A549 (cell line): ENCODE data around the gene PPP1R7. TPM values are rescaled to one million over a fixed set of nuclear protein-coding genes. Genes with fewer than 3 reads are reported as not detected.

Source experiments
- ATAC-seq, 2 experiments: fragments of 200-7000 bp in 1 of 2; fragments of >200 bp in 1 of 2; cut with Nextera tagmentation in 1 of 2; cut with Tn5 transposase in 1 of 2; 3 replicates each; pipeline versions ENCODE4 v1.8.0 to v1.9.1; 2018 to 2020; ENCODE audit warnings: mild to moderate bottlenecking in 1 of 2, moderate library complexity in 1 of 2
- CTCF ChIA-PET: fragments of 300-600 bp; sonication (Branson Sonifier 250); formaldehyde crosslinking; extraction: SDS; loops from one replicate; lab custom pipeline; 2021; ENCODE audit warnings: antibody characterized with exemption, inconsistent platforms; lab: Yijun Ruan, JAX
- POLR2A ChIA-PET: fragments of 350-600 bp; formaldehyde crosslinking; extraction: SDS; loops from one replicate; lab custom pipeline; 2021; ENCODE audit warnings: antibody characterized with exemption, inconsistent platforms; lab: Yijun Ruan, JAX
- DNase-seq, 2 experiments: peaks; one replicate each; pipeline versions ENCODE4 v3.0.0 to v3.0.0-alpha.2; 2011 to 2016; ENCODE audit warnings: low read depth in 1 of 2, low spot score in 1 of 2
- FAIRE-seq: peaks from 2 replicates; lab custom pipeline; 2011; peaks lifted over from hg19 to GRCh38; lab: Jason Lieb, UNC
- H3K27ac ChIP-seq, 2 experiments: fragments of >200 bp; sonication (Bioruptor Twin); formaldehyde crosslinking; 3 replicates each; pipeline ENCODE4 v1.5.1; 2016 to 2017
- H3K4me1 ChIP-seq: fragments of >200 bp; sonication (Bioruptor Twin); formaldehyde crosslinking; 3 replicates; pipeline ENCODE4 v1.6.1; 2016
- H3K4me2 ChIP-seq: fragments of >200 bp; sonication (Bioruptor Twin); formaldehyde crosslinking; 3 replicates; pipeline ENCODE4 v1.6.1; 2016
- H3K4me3 ChIP-seq: fragments of >200 bp; sonication (Bioruptor Twin); formaldehyde crosslinking; 3 replicates; pipeline ENCODE4 v1.5.1; 2016
- H3K9me3 ChIP-seq: fragments of >200 bp; sonication (Bioruptor Twin); formaldehyde crosslinking; 3 replicates; pipeline ENCODE4 v1.6.1; 2016
- ATOH8 ChIP-seq: fragments of 250-450 bp; sonication (Bioruptor Pico); IDR thresholded peaks from 2 replicates; pipeline ENCODE4 v1.5.0; 2020; ENCODE audit warnings: low read depth, mild to moderate bottlenecking, moderate library complexity
- CBX8 ChIP-seq: fragments of 200-600 bp; sonication (generic); IDR thresholded peaks from 2 replicates; pipeline ENCODE4 v1.6.1; 2016
- CHD4 ChIP-seq: fragments of 200-600 bp; sonication (generic); IDR thresholded peaks from 2 replicates; pipeline ENCODE4 v1.6.1; 2016; ENCODE audit warnings: antibody characterized with exemption, mild to moderate bottlenecking, borderline replicate concordance
- EHMT2 ChIP-seq: fragments of 200-600 bp; sonication (generic); IDR thresholded peaks from 2 replicates; pipeline ENCODE4 v1.6.1; 2016; ENCODE audit warnings: antibody characterized with exemption, low read depth, mild to moderate bottlenecking, moderate library complexity
- ELK1 ChIP-seq: fragments of 150-350 bp; IDR thresholded peaks from 2 replicates; pipeline ENCODE4 v1.6.1; 2014; ENCODE audit warnings: low read depth, mild to moderate bottlenecking, low read length
- EP300 ChIP-seq, 2 experiments: fragments of >200 bp; sonication (Bioruptor Twin); formaldehyde crosslinking; IDR thresholded peaks; 2 replicates in 1 of 2; 3 replicates in 1 of 2; pipeline ENCODE4 v1.6.1; 2016 to 2017
- ESRRA ChIP-seq: fragments of 150-350 bp; IDR thresholded peaks from 2 replicates; pipeline ENCODE4 v1.6.1; 2014; ENCODE audit warnings: mild to moderate bottlenecking, low read length, borderline replicate concordance
- FOSB ChIP-seq: fragments of 250-450 bp; sonication (Bioruptor Pico); IDR thresholded peaks from 2 replicates; pipeline ENCODE4 v1.5.0; 2020; ENCODE audit warnings: mild to moderate bottlenecking, moderate library complexity
- HDAC2 ChIP-seq: fragments of 200-600 bp; sonication (generic); IDR thresholded peaks from 2 replicates; pipeline ENCODE4 v1.6.1; 2016
- HES2 ChIP-seq: fragments of >200 bp; sonication (Bioruptor Twin); formaldehyde crosslinking; IDR thresholded peaks from 2 replicates; pipeline ENCODE4 v1.6.1; 2016
- HOXA7 ChIP-seq: fragments of 250-450 bp; sonication (Bioruptor Pico); IDR thresholded peaks from 2 replicates; pipeline ENCODE4 v1.5.0; 2020; ENCODE audit warnings: mild to moderate bottlenecking, moderate library complexity
- JUN ChIP-seq, 2 experiments: fragments of >200 bp; sonication (Bioruptor Twin); formaldehyde crosslinking; IDR thresholded peaks; 2 replicates in 1 of 2; 3 replicates in 1 of 2; pipeline ENCODE4 v1.6.1; 2016 to 2017
- KDM5A ChIP-seq: fragments of 200-600 bp; sonication (generic); IDR thresholded peaks from 2 replicates; pipeline ENCODE4 v1.6.1; 2016; ENCODE audit warnings: antibody characterized with exemption, mild to moderate bottlenecking
- MAZ ChIP-seq: fragments of 150-350 bp; IDR thresholded peaks from 2 replicates; pipeline ENCODE4 v1.6.1; 2014; ENCODE audit warnings: antibody characterized with exemption, low read depth, low read length, borderline replicate concordance
- NPAS2 ChIP-seq: fragments of 250-450 bp; sonication (Bioruptor Pico); IDR thresholded peaks from 2 replicates; pipeline ENCODE4 v1.8.0; 2022; ENCODE audit warnings: mild to moderate bottlenecking, moderate library complexity, borderline replicate concordance
- POLR2A ChIP-seq: IDR thresholded peaks from 2 replicates; pipeline ENCODE4 v1.6.1; 2012; ENCODE audit warnings: mild to moderate bottlenecking, low read length
- POLR2AphosphoS2 ChIP-seq: conservative IDR thresholded peaks from 2 replicates; pipeline ENCODE4 v1.6.1; 2012; ENCODE audit warnings: low read length, improper control_type of control experiment, inconsistent platforms
- TFCP2L1 ChIP-seq: fragments of 250-450 bp; sonication (Bioruptor Pico); IDR thresholded peaks from 2 replicates; pipeline ENCODE4 v1.5.0; 2021; ENCODE audit warnings: mild to moderate bottlenecking
- ZC3H11A ChIP-seq: fragments of 450-650 bp; IDR thresholded peaks from 2 replicates; pipeline ENCODE4 v1.6.1; 2014; ENCODE audit warnings: antibody characterized with exemption, mild to moderate bottlenecking
- ZFP36 ChIP-seq: fragments of 450-650 bp; IDR thresholded peaks from 2 replicates; pipeline ENCODE4 v1.6.1; 2014; ENCODE audit warnings: borderline replicate concordance; ENCODE audit not compliant: partially characterized antibody
- ZNF302 ChIP-seq: fragments of 250-450 bp; sonication (Bioruptor Pico); IDR thresholded peaks from 2 replicates; pipeline ENCODE4 v1.9.0; 2021; ENCODE audit warnings: inconsistent platforms, mild to moderate bottlenecking, moderate library complexity
- ZSCAN20 ChIP-seq: fragments of 250-450 bp; sonication (Bioruptor Pico); IDR thresholded peaks from 2 replicates; pipeline ENCODE4 v1.8.0; 2022; ENCODE audit warnings: mild to moderate bottlenecking, moderate library complexity
- WGBS: methylation state at CpG from one replicate; pipeline ENCODE4 v1.1.6; 2017; ENCODE audit errors: missing lambda C conversion rate; 5-methylcytosine and 5-hydroxymethylcytosine counted together
- polyA plus RNA-seq, 4 experiments: library from polyadenylated mRNA; depleted of rRNA in 3 of 4; stranded (reverse); fragments of >200 nt; fragmentation: RNase III in 1 of 4; extraction: RNeasy Plus Mini Kit Qiagen cat#74134 plus additional on column Dnase treatment in 1 of 4; gene quantifications; 2 replicates in 3 of 4; 3 replicates in 1 of 4; pipeline ENCODE4 v1.2.3, GENCODE V29; 2011 to 2017
- TF ChIP-seq, protein P1 (sequence below): fragments of >200 bp; sonication (Bioruptor Twin); formaldehyde crosslinking; IDR thresholded peaks from 3 replicates; pipeline ENCODE4 v1.5.1; 2016
- TF ChIP-seq, protein P2 (sequence below): fragments of >200 bp; sonication (Bioruptor Twin); formaldehyde crosslinking; IDR thresholded peaks from 3 replicates; pipeline ENCODE4 v1.6.1; 2016
- TF ChIP-seq, protein P3 (sequence below): IDR thresholded peaks from 2 replicates; pipeline ENCODE4 v1.6.1; 2012; ENCODE audit warnings: low read depth, borderline replicate concordance
- TF ChIP-seq, protein P4 (sequence below): fragments of 200-600 bp; sonication (generic); IDR thresholded peaks from 2 replicates; pipeline ENCODE4 v1.6.1; 2016; ENCODE audit warnings: antibody characterized with exemption, mild to moderate bottlenecking, moderate library complexity
- TF ChIP-seq, protein P5 (sequence below): IDR thresholded peaks from 2 replicates; pipeline ENCODE4 v1.6.1; 2012

PPP1R7 gene
- polyA plus RNA-seq, 2 of the 4 experiments (the other 2 are of a cell fraction): 76.4 to 124 TPM

- FAIRE-seq (no peak), ATAC-seq (no peak), DNase-seq (no peak)
- ChIA-PET CTCF (interaction anchor here (0.8 to 1.6 kb wide), 3 partner anchors 33 to 507 kb away, joined by 3 to 5 read pairs (median 5); no protein-coding TSS in a partner anchor), POLR2A (no interaction called here)
- H3K27ac ChIP-seq: no peak overlapping the region
- WGBS: 75% methylated on average over 8 of the region's 8 CpGs
- peaks cover 13% of the 10 kb centered on the region for H3K4me1 ChIP-seq
- no peak overlapping the region for H3K4me2 ChIP-seq
- no peak overlapping the region for H3K4me3 ChIP-seq
- H3K9me3 ChIP-seq: no peaks in the 10 kb centered on the region
- TF ChIP-seq FOSB (CRISPR knock-in tag) (no peak), ELK1 (no peak), HES2 (no peak), EP300 (IDR thresholded peaks at IDR 0.05) (no peak), POLR2A (no peak), MAZ (no peak), ZNF302 (CRISPR knock-in tag) (no peak), ESRRA (no peak), POLR2AphosphoS2 (no peak), HDAC2 (no peak), CBX8 (no peak), NPAS2 (CRISPR knock-in tag) (no peak), ATOH8 (no peak), ZFP36 (no peak)
- TF ChIP-seq, protein P1, sequence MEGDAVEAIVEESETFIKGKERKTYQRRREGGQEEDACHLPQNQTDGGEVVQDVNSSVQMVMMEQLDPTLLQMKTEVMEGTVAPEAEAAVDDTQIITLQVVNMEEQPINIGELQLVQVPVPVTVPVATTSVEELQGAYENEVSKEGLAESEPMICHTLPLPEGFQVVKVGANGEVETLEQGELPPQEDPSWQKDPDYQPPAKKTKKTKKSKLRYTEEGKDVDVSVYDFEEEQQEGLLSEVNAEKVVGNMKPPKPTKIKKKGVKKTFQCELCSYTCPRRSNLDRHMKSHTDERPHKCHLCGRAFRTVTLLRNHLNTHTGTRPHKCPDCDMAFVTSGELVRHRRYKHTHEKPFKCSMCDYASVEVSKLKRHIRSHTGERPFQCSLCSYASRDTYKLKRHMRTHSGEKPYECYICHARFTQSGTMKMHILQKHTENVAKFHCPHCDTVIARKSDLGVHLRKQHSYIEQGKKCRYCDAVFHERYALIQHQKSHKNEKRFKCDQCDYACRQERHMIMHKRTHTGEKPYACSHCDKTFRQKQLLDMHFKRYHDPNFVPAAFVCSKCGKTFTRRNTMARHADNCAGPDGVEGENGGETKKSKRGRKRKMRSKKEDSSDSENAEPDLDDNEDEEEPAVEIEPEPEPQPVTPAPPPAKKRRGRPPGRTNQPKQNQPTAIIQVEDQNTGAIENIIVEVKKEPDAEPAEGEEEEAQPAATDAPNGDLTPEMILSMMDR: no peak
- TF ChIP-seq, protein P2, sequence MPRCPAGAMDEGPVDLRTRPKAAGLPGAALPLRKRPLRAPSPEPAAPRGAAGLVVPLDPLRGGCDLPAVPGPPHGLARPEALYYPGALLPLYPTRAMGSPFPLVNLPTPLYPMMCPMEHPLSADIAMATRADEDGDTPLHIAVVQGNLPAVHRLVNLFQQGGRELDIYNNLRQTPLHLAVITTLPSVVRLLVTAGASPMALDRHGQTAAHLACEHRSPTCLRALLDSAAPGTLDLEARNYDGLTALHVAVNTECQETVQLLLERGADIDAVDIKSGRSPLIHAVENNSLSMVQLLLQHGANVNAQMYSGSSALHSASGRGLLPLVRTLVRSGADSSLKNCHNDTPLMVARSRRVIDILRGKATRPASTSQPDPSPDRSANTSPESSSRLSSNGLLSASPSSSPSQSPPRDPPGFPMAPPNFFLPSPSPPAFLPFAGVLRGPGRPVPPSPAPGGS: no peak
- TF ChIP-seq, protein P3, sequence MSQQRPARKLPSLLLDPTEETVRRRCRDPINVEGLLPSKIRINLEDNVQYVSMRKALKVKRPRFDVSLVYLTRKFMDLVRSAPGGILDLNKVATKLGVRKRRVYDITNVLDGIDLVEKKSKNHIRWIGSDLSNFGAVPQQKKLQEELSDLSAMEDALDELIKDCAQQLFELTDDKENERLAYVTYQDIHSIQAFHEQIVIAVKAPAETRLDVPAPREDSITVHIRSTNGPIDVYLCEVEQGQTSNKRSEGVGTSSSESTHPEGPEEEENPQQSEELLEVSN: no peak
Observed at GRCh38 chr2:241151934-241152660, 1.8 kb downstream of the PPP1R7 start.

DNA sequence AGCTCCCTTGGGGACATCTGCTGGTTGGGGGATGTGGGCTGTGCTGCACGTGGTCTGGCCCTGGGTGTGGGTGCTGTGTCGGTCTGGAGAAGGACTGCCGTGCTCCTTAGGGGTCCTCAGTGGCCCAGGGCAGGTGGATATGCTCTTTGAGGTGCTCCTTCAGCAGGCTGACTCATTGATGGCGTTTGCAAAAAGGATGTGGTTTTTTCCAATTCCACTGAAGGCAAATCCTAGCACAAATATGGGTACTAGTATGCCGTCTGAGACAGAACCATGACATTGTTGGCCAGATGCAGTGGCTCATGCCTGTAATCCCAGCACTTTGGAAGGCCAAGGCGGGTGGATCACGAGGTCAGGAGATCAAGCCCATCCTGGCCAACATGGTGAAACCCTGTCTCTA lies 3.3 kb downstream of the PPP1R7 start:
- POLR2A ChIA-PET: no interaction called here

More for the DNA sequence above, 3.3 kb downstream of the PPP1R7 start:
- TF ChIP-seq ZSCAN20 (CRISPR knock-in tag) (no peak), TFCP2L1 (CRISPR knock-in tag) (no peak), EHMT2 (no peak), HOXA7 (CRISPR knock-in tag) (no peak), CHD4 (no peak), JUN (IDR thresholded peaks at IDR 0.05) (no peak), KDM5A (no peak), ZC3H11A (no peak)
- TF ChIP-seq, protein P4, sequence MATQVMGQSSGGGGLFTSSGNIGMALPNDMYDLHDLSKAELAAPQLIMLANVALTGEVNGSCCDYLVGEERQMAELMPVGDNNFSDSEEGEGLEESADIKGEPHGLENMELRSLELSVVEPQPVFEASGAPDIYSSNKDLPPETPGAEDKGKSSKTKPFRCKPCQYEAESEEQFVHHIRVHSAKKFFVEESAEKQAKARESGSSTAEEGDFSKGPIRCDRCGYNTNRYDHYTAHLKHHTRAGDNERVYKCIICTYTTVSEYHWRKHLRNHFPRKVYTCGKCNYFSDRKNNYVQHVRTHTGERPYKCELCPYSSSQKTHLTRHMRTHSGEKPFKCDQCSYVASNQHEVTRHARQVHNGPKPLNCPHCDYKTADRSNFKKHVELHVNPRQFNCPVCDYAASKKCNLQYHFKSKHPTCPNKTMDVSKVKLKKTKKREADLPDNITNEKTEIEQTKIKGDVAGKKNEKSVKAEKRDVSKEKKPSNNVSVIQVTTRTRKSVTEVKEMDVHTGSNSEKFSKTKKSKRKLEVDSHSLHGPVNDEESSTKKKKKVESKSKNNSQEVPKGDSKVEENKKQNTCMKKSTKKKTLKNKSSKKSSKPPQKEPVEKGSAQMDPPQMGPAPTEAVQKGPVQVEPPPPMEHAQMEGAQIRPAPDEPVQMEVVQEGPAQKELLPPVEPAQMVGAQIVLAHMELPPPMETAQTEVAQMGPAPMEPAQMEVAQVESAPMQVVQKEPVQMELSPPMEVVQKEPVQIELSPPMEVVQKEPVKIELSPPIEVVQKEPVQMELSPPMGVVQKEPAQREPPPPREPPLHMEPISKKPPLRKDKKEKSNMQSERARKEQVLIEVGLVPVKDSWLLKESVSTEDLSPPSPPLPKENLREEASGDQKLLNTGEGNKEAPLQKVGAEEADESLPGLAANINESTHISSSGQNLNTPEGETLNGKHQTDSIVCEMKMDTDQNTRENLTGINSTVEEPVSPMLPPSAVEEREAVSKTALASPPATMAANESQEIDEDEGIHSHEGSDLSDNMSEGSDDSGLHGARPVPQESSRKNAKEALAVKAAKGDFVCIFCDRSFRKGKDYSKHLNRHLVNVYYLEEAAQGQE: no peak
- TF ChIP-seq, protein P5, sequence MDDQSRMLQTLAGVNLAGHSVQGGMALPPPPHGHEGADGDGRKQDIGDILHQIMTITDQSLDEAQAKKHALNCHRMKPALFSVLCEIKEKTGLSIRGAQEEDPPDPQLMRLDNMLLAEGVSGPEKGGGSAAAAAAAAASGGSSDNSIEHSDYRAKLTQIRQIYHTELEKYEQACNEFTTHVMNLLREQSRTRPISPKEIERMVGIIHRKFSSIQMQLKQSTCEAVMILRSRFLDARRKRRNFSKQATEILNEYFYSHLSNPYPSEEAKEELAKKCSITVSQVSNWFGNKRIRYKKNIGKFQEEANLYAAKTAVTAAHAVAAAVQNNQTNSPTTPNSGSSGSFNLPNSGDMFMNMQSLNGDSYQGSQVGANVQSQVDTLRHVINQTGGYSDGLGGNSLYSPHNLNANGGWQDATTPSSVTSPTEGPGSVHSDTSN: no peak
- no peak for FAIRE-seq
- no peak for DNase-seq
- Histone ChIP-seq H3K27ac (no peak overlapping the region), H3K4me3 (no peak overlapping the region), H3K4me2 (no peak overlapping the region), H3K9me3 (no peaks in the 10 kb centered on the region), H3K4me1 (peaks cover 7% of the 10 kb centered on the region)
- CTCF ChIA-PET: no interaction called here
- ATAC-seq: no peak
- WGBS: 95% methylated on average over 7 of the region's 7 CpGs
